Measurements from ENCODE around the gene RUFY2.
"Not testable (repeated sequence)": the region's sequence is repeated elsewhere in the genome, so short reads cannot be mapped to it uniquely, and the experiment has no call there.

Gene RUFY2

GRCh38 chr10:68324396-68324795 lies 82.7 kb downstream of the RUFY2 start:
- not testable (repeated sequence) for DNase-seq

GRCh38 chr10:68318331-68319059 lies 88.6 kb downstream of the RUFY2 start:
- no peak for DNase-seq

- DNase-seq, result no peak
Observed at GRCh38 chr10:68315582-68315981, 91.5 kb downstream of the RUFY2 start.

GRCh38 chr10:68314930-68315329 lies 92.1 kb downstream of the RUFY2 start:
- DNase-seq, result not testable (repeated sequence)

GRCh38 chr10:68310531-68310930 lies 96.5 kb downstream of the RUFY2 start:
- DNase-seq, result no peak

- no peak for DNase-seq
Observed at GRCh38 chr10:68305854-68306253, 101.2 kb downstream of the RUFY2 start.

- no peak for DNase-seq
Observed at GRCh38 chr10:68303849-68304412, 103.1 kb downstream of the RUFY2 start.

GRCh38 chr10:68302871-68303270 lies 104.2 kb downstream of the RUFY2 start:
- DNase-seq, result no peak

- DNase-seq, result no peak
Observed at GRCh38 chr10:68302503-68302823, 104.6 kb downstream of the RUFY2 start.

GRCh38 chr10:68301790-68302502 lies 105.1 kb downstream of the RUFY2 start:
- DNase-seq, result peak; percentile 31

GRCh38 chr10:68301301-68301700 lies 105.8 kb downstream of the RUFY2 start:
- DNase-seq, result no peak

GRCh38 chr10:68296843-68297663 lies 110.0 kb downstream of the RUFY2 start:
- DNase-seq, result no peak

All from NCI-H774 (cell line).